Mucosa of descending colon (tissue), 3 donors: ENCODE results near the gene RFX8. TPM values are rescaled to one million over a fixed set of nuclear protein-coding genes. Genes with fewer than 3 reads are reported as not detected.
"Not testable (repeated sequence)": the region's sequence is repeated elsewhere in the genome, so short reads cannot be mapped to it uniquely, and the experiment has no call there.

ENCODE experiments used
- ATAC-seq: fragments of 200-7000 bp; cut with Tn5 transposase; one replicate; pipeline ENCODE4 v1.9.1; 2020; ENCODE audit warnings: mild to moderate bottlenecking, moderate library complexity
- DNase-seq, 3 donors: peaks; one replicate each; pipeline ENCODE4 v3.0.0-alpha.2; 2020
- H3K36me3 ChIP-seq: fragments of 200-600 bp; one replicate; pipeline ENCODE4 v1.8.0; 2021; ENCODE audit warnings: low read depth, mild to moderate bottlenecking
- H3K4me1 ChIP-seq: fragments of 200-600 bp; one replicate; pipeline ENCODE4 v1.8.0; 2021; ENCODE audit warnings: low read depth, mild to moderate bottlenecking
- H3K4me3 ChIP-seq: fragments of 200-600 bp; one replicate; pipeline ENCODE4 v1.8.0; 2021; ENCODE audit warnings: mild to moderate bottlenecking
- H3K9me3 ChIP-seq: fragments of 200-600 bp; one replicate; pipeline ENCODE4 v1.8.0; 2021; ENCODE audit warnings: mild to moderate bottlenecking
- intact Hi-C, 2 donors: fragments of 100-400 bp; cut with DNase I in 1 of 2; cut with micrococcal nuclease in 1 of 2; formaldehyde crosslinking; loops; one replicate each; pipeline versions ENCODE4 v1.11.0 to v1.11.1; 2022; cut with DNase I, micrococcal nuclease
- total RNA-seq, 3 donors: library from RNA; stranded (reverse); fragmentation: NEBNext Ultra II Directional in 2 of 3; extraction: Animal tissue kit (Norgen Biotek cat#: 25700) in 2 of 3; gene quantifications; one replicate each; pipeline versions ENCODE4 v1.2.1 to v1.2.4, GENCODE V29; 2021 to 2023
- TF ChIP-seq, protein P1 (sequence below): fragments of 200-600 bp; IDR thresholded peaks from one replicate; pipeline ENCODE4 v1.8.0; 2022; ENCODE audit warnings: antibody characterized with exemption, mild to moderate bottlenecking
- donor health status: DM: no; HTN: no; CAD: no; lungs with moderate emphysema.
- donor health status: DM: no; HTN: no; CAD: no.
- donor health status: DM: no; HTN: yes; CAD: no.

RFX8 gene
- total RNA-seq, 3 donors from 2014 or later, result not detected

DNA sequence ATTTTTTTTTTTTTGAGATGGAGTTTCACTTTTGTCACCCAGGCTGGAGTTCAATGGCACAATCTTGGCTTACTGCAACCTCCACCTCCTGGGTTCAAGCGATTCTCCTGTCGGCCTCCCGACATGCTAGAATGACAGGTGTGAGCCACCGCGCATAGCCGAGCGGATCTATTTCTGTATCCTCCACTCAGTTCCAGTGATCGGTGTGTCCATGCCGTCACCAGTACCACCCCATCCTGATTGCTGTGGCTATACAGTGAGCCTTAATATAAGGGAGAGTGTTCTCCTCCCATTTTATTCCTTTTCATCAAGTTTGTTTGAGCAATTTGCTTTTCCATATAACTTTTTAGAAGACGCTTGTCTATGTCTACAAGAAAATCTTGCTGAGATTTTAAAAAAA is 35.2 kb downstream of the RFX8 start:
- intact Hi-C loops, result no loop called here
- ATAC-seq, result peak; percentile 39
- H3K36me3 ChIP-seq, result no peaks in the 10 kb centered on the region
- no peaks in the 10 kb centered on the region for H3K4me1 ChIP-seq
- H3K9me3 ChIP-seq, result no peaks in the 10 kb centered on the region
- no peak for DNase-seq
- H3K4me3 ChIP-seq, result no peak overlapping the region
- TF ChIP-seq, protein P1, sequence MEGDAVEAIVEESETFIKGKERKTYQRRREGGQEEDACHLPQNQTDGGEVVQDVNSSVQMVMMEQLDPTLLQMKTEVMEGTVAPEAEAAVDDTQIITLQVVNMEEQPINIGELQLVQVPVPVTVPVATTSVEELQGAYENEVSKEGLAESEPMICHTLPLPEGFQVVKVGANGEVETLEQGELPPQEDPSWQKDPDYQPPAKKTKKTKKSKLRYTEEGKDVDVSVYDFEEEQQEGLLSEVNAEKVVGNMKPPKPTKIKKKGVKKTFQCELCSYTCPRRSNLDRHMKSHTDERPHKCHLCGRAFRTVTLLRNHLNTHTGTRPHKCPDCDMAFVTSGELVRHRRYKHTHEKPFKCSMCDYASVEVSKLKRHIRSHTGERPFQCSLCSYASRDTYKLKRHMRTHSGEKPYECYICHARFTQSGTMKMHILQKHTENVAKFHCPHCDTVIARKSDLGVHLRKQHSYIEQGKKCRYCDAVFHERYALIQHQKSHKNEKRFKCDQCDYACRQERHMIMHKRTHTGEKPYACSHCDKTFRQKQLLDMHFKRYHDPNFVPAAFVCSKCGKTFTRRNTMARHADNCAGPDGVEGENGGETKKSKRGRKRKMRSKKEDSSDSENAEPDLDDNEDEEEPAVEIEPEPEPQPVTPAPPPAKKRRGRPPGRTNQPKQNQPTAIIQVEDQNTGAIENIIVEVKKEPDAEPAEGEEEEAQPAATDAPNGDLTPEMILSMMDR, result no peak

DNA sequence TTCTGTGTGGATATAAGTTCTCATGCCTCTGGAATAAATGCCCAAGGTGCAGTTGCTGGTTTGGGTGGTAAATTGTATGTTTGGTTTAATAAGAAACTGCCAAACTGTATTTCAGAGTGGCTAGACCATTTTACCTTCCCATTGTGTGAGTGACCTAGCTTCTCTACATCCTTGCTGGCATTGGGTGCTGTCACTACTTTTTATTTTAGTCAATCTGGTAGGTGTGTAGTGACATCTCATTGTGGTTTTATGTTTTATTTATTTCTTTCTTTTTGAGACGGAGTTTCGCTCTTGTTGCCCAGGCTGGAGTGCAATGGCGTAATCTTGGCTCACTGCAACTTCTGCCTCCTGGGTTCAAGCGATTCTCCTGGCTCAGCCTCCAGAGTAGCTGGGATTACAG is 36.4 kb downstream of the RFX8 start:
- H3K4me3 ChIP-seq, H3K9me3 ChIP-seq, intact Hi-C loops, DNase-seq, H3K4me1 ChIP-seq, H3K36me3 ChIP-seq, ATAC-seq: not testable (repeated sequence)

DNA sequence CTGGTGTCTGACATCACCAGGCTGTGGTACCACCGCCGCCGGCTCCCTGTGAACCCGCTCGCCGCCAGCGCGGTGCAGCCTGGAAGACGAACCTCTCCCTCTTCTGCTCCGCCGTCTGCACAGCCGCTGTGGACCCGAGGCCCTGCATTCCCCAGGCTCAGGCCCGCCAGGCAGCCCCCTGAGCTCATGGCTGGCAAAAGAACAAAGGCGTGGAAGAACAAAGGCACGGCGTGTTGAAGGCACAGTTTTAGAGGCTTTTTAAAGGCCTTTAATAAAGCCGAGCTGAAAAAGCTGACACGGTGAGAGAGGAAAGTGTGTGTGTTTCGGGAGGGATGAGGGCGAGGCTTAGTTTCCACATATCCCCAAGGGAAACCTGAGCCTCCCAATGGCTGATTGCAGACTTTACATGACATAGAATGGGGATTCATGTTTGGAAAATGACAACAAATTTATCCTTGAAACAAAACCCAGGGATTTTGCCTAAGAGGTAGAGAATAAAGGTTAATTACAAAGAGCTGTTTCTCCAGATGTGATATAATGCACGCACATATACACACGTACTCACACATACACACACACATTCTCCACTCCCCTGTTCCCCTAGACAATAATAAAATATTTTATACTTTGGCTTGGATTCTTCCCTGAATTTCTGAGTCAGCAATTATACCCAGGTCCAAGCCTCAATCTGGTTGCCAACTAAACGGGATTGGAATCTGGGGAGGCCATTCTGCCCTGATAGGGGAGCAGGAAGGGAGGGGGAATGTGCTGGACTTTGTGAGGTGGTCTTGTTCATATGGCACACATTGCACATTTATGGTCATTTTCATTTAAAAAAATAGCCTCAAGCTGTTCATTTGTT is 39.7 kb downstream of the RFX8 start:
- intact Hi-C loops, result no loop called here
- Histone ChIP-seq H3K9me3 (no peaks in the 10 kb centered on the region), H3K4me3 (no peak overlapping the region), H3K36me3 (no peaks in the 10 kb centered on the region), H3K4me1 (no peaks in the 10 kb centered on the region)
- no peak for DNase-seq
- ATAC-seq, result no peak
- TF ChIP-seq, protein P1, result no peak

DNA sequence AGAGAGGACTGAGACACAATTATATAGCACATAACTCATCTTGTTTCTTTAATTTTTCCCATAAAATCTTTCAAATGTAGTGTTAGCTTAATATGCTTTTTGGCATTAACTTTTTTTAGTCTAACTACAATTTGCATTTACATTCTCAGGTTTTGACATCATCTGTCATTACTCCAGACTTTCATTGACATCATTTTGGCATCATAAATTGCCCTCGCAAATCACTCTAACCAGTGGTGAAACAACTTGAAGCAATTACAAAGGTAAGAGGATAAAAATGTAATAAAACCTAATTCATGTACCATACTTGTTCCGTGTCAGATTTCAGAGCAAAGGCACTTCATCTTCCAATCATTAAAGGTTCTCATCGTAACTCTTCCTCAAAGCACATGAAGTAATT is 41.4 kb downstream of the RFX8 start:
- H3K4me1 ChIP-seq, result no peaks in the 10 kb centered on the region
- intact Hi-C loops, result no loop called here
- no peak overlapping the region for H3K4me3 ChIP-seq
- TF ChIP-seq, protein P1, result no peak
- H3K36me3 ChIP-seq, result no peaks in the 10 kb centered on the region
- no peaks in the 10 kb centered on the region for H3K9me3 ChIP-seq
- no peak for DNase-seq
- no peak for ATAC-seq

DNA sequence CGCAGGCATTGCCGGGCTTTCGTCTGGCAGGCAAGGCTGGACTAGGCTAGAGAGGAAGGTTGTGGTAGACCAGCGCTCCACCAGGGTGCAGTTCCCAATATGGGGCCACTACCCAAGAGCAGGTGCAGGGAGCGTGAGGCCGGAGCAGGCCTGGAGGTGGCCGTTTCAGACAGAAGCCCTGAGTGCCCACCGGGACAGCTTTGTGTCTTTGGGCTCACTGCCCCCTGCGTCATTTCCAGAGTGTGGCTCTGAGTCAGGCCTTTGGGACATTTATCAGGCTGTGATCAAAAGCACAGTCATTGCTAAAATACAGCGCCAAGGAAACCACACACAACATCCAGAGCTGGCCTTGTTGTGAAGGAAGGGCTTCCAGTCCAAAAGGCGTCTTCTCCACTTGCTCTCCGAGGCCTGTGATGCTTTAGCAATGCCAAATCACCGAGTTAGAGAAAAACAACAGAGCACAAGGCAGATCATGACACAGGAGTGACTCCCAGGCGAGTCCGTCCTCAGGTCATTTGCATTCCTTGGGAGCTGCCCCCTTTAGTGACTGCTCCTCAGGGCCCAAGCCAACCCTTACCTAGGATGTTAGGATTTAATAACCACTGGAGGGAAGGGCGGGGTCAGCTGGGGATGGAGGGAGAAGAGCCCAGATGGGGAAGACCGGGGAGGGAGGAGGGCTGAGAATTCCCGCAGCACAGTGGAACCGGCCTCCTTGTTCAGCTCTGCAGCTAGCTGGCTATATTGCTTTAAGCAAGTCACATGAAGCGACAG is 42.3 kb downstream of the RFX8 start:
- Histone ChIP-seq H3K9me3 (no peaks in the 10 kb centered on the region), H3K4me1 (no peaks in the 10 kb centered on the region), H3K36me3 (no peaks in the 10 kb centered on the region), H3K4me3 (no peak overlapping the region)
- intact Hi-C loops, result no loop called here
- ATAC-seq, result no peak
- no peak for DNase-seq
- TF ChIP-seq, protein P1, result no peak

DNA sequence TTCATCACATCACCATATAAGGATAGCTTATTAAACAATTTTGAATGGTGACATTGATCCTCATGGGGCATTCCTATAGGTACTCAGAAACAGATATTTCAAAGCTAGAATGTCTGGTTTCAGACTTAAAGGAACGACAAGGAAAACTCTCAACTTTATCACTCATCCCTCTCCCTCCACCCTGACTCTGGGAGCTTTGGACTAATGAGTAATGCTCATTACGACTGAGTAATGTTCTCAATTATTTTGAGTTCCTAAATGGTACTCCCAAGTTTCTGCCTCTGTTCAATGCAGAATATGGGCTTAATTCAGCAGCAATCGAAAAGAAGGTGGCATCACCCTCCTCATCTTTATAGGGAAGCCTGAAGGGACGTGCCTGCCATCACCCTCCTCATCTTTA is 43.4 kb downstream of the RFX8 start:
- Histone ChIP-seq H3K36me3 (no peaks in the 10 kb centered on the region), H3K4me3 (no peak overlapping the region), H3K9me3 (no peaks in the 10 kb centered on the region), H3K4me1 (no peaks in the 10 kb centered on the region)
- intact Hi-C loops, result no loop called here
- TF ChIP-seq, protein P1, result no peak
- no peak for ATAC-seq
- DNase-seq, result no peak
